ENCODE measurements around the gene IGLON5.

Gene IGLON5

GRCh38 chr19:51331716-51332115 is 20.3 kb downstream of the IGLON5 start:
- DNase-seq (ENCODE audit: low spot score), result no peak
- no peak for TF ChIP-seq CTCF (IDR thresholded peaks at IDR 0.05; ENCODE audit: extremely low read depth, missing control alignments)

GRCh38 chr19:51333836-51334460 is 22.5 kb downstream of the IGLON5 start:
- DNase-seq (ENCODE audit: low spot score), result no peak
- no peak for TF ChIP-seq CTCF (IDR thresholded peaks at IDR 0.05; ENCODE audit: extremely low read depth, missing control alignments)

GRCh38 chr19:51337141-51337860 is 25.9 kb downstream of the IGLON5 start:
- DNase-seq (ENCODE audit: low spot score), result no peak
- TF ChIP-seq CTCF (IDR thresholded peaks at IDR 0.05; ENCODE audit: extremely low read depth, missing control alignments), result no peak

- no peak for TF ChIP-seq CTCF (IDR thresholded peaks at IDR 0.05; ENCODE audit: extremely low read depth, missing control alignments)
- no peak for DNase-seq (ENCODE audit: low spot score)
These were observed 26.6 kb downstream of the IGLON5 start for GRCh38 chr19:51337861-51338562.

GRCh38 chr19:51338563-51339312 is 27.3 kb downstream of the IGLON5 start:
- peak; percentile 89 for TF ChIP-seq CTCF (IDR thresholded peaks at IDR 0.05; ENCODE audit: extremely low read depth, missing control alignments)
- DNase-seq (ENCODE audit: low spot score), result peak; percentile 94

GRCh38 chr19:51339313-51339686 is 27.9 kb downstream of the IGLON5 start:
- DNase-seq (ENCODE audit: low spot score), result peak; percentile 45

More at GRCh38 chr19:51339313-51339686, 27.9 kb downstream of the IGLON5 start:
- TF ChIP-seq CTCF (IDR thresholded peaks at IDR 0.05; ENCODE audit: extremely low read depth, missing control alignments), result no peak

Data from GM20000 (cell line).